Hepatocyte (in vitro differentiated cells): ENCODE data around the gene ALG9. TPM values are rescaled to one million over a fixed set of nuclear protein-coding genes. Genes with fewer than 3 reads are reported as not detected.
A peak's percentile ranks its signal among the peaks of the same experiment; 100 is the strongest.

Source experiments
- DNase-seq: peaks from one replicate; pipeline ENCODE4 v3.0.0-alpha.2; 2016; ENCODE audit warnings: low spot score
- H2AFZ ChIP-seq: fragments of 200-600 bp; sonication (generic); 2 replicates; pipeline ENCODE4 v1.6.0; 2016; ENCODE audit warnings: antibody characterized with exemption, mild to moderate bottlenecking
- H3K27ac ChIP-seq: fragments of 200-600 bp; sonication (generic); 2 replicates; pipeline ENCODE4 v1.5.1; 2016; ENCODE audit warnings: mild to moderate bottlenecking
- H3K27me3 ChIP-seq: fragments of 200-600 bp; sonication (generic); 2 replicates; pipeline ENCODE4 v1.6.1; 2016
- H3K36me3 ChIP-seq: fragments of 200-600 bp; sonication (generic); replicated peaks from 2 replicates; pipeline ENCODE4 v1.5.1; 2016; ENCODE audit warnings: low read depth; ENCODE audit not compliant: insufficient read depth
- H3K4me1 ChIP-seq: fragments of 200-600 bp; sonication (generic); 2 replicates; pipeline ENCODE4 v1.5.1; 2016; ENCODE audit warnings: mild to moderate bottlenecking, moderate library complexity; ENCODE audit not compliant: insufficient read depth
- H3K4me2 ChIP-seq: fragments of 200-600 bp; sonication (generic); 2 replicates; pipeline ENCODE4 v1.6.0; 2016
- H3K4me3 ChIP-seq: fragments of 200-600 bp; sonication (generic); 2 replicates; pipeline ENCODE4 v1.5.1; 2016; ENCODE audit warnings: mild to moderate bottlenecking
- H3K79me2 ChIP-seq: fragments of 200-600 bp; sonication (generic); 2 replicates; pipeline ENCODE4 v1.6.0; 2017; ENCODE audit warnings: mild to moderate bottlenecking
- H3K9me2 ChIP-seq: fragments of 200-600 bp; sonication (generic); replicated peaks from 2 replicates; pipeline ENCODE4 v1.6.0; 2017; ENCODE audit warnings: mild to moderate bottlenecking; ENCODE audit not compliant: insufficient read depth
- H3K9me3 ChIP-seq: fragments of 200-600 bp; sonication (generic); 2 replicates; pipeline ENCODE4 v1.5.1; 2016; ENCODE audit warnings: low read depth, mild to moderate bottlenecking
- H4K20me1 ChIP-seq: fragments of 200-600 bp; sonication (generic); 2 replicates; pipeline ENCODE4 v1.6.0; 2016; ENCODE audit warnings: mild to moderate bottlenecking; ENCODE audit not compliant: insufficient read depth, poor library complexity, severe bottlenecking
- EZH2 ChIP-seq: fragments of 200-600 bp; sonication (generic); IDR thresholded peaks from 2 replicates; pipeline ENCODE4 v1.6.1; 2016; ENCODE audit warnings: antibody characterized with exemption, mild to moderate bottlenecking, borderline replicate concordance
- EZH2phosphoT487 ChIP-seq: fragments of 200-600 bp; sonication (generic); IDR thresholded peaks from one replicate; pipeline ENCODE4 v1.6.1; 2018; ENCODE audit warnings: antibody characterized with exemption, mild to moderate bottlenecking, low read depth, moderate library complexity; ENCODE audit not compliant: unreplicated experiment, severe bottlenecking
- WGBS: methylation state at CpG from one replicate; pipeline ENCODE4 v1.1.6; 2016; ENCODE audit warnings: low lambda C conversion rate; ENCODE audit errors: missing lambda C conversion rate; 5-methylcytosine and 5-hydroxymethylcytosine counted together
- polyA plus RNA-seq: library from polyadenylated mRNA; unstranded; fragments of >200 nt; fragmentation: Nextera tagmentation; extraction: Ambion mirVana; gene quantifications from 2 replicates; pipeline ENCODE4 v1.2.1, GENCODE V29; 2016
- total RNA-seq: library from RNA; depleted of rRNA; stranded (reverse); fragments of >200 nt; gene quantifications from 2 replicates; pipeline ENCODE4 v1.2.3, GENCODE V29; 2014
- TF ChIP-seq, protein P1 (sequence below): fragments of 200-600 bp; sonication (generic); IDR thresholded peaks from 2 replicates; pipeline ENCODE4 v1.5.1; 2016; ENCODE audit warnings: antibody characterized with exemption, mild to moderate bottlenecking; ENCODE audit not compliant: poor library complexity

ALG9 gene
- total and polyA plus RNA-seq, 2 experiments from 2014 or later, result 22.6 to 52.4 TPM

DNA sequence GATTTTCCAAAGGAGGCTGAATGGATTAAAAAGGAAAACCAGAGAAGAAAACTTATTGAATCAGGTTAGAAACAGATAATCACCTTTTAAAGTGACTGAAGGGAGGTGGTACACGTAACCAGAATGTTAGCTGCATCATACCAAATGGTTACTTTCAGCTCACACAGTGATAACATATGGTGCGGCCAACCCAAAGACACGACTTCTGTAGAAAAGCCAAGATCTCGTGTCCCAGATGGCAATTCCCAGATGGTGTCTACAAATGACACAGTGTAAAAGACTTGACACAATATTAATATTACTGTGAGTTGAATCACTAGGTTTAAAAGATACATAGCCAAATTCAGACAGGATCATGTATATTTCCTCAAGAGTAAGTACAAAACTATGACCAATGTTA lies 110.3 kb downstream of the ALG9 start:
- no peak overlapping the region for H2AFZ ChIP-seq
- 92% methylated on average over 4 of the region's 4 CpGs for WGBS
- no peaks in the 10 kb centered on the region for H3K27me3 ChIP-seq
- TF ChIP-seq EZH2phosphoT487 (no peak), EZH2 (no peak)
- TF ChIP-seq, protein P1, sequence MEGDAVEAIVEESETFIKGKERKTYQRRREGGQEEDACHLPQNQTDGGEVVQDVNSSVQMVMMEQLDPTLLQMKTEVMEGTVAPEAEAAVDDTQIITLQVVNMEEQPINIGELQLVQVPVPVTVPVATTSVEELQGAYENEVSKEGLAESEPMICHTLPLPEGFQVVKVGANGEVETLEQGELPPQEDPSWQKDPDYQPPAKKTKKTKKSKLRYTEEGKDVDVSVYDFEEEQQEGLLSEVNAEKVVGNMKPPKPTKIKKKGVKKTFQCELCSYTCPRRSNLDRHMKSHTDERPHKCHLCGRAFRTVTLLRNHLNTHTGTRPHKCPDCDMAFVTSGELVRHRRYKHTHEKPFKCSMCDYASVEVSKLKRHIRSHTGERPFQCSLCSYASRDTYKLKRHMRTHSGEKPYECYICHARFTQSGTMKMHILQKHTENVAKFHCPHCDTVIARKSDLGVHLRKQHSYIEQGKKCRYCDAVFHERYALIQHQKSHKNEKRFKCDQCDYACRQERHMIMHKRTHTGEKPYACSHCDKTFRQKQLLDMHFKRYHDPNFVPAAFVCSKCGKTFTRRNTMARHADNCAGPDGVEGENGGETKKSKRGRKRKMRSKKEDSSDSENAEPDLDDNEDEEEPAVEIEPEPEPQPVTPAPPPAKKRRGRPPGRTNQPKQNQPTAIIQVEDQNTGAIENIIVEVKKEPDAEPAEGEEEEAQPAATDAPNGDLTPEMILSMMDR, result no peak
- H3K27ac ChIP-seq, result peak overlapping the region; percentile 86
- H3K4me1 ChIP-seq, result peaks cover 30% of the 10 kb centered on the region
- H3K79me2 ChIP-seq, result peaks cover 67% of the 10 kb centered on the region
- no peaks in the 10 kb centered on the region for H3K36me3 ChIP-seq
- H3K4me2 ChIP-seq, result no peak overlapping the region
- no peaks in the 10 kb centered on the region for H3K9me2 ChIP-seq
- DNase-seq, result no peak
- H4K20me1 ChIP-seq, result no peaks in the 10 kb centered on the region
- H3K9me3 ChIP-seq, result no peaks in the 10 kb centered on the region
- H3K4me3 ChIP-seq, result no peak overlapping the region

DNA sequence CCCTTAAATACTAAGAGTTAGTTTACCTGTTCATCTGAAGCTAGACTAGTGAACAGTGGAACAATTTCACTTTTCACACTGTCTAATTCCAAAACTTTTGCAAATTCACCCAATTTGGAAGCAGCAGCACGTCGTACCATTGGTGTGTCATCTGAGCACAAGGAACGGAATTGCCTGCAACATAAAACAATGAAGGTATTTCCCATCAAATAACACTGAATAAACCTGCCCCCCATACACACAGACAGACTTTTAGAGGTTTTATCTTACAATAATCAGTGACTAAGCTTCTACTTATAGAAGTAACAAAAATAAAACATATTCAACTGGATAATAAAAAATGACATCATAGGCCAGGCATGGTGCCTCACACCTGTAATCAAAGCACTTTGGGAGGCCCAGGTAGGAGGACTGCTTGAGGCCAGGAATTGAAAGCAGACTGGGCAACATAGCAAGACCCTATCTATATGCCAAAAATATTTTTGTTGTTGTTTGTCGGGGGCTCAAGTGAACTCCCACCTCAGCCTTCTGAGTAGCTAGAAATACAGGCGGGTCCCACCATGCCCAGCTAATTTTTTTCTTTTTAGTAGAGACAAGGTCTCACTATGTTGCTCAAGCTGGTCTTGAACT lies 111.5 kb downstream of the ALG9 start:
- 64% methylated on average over 5 of the region's 5 CpGs for WGBS
- no peak overlapping the region for H2AFZ ChIP-seq
- no peaks in the 10 kb centered on the region for H3K9me3 ChIP-seq
- peaks cover 33% of the 10 kb centered on the region for H3K4me1 ChIP-seq
- H3K27ac ChIP-seq, result peak overlapping the region; percentile 86
- no peak for TF ChIP-seq EZH2
- no peak for TF ChIP-seq EZH2phosphoT487
- TF ChIP-seq, protein P1, result no peak
- no peaks in the 10 kb centered on the region for H3K9me2 ChIP-seq
- no peaks in the 10 kb centered on the region for H3K27me3 ChIP-seq
- no peaks in the 10 kb centered on the region for H4K20me1 ChIP-seq
- H3K36me3 ChIP-seq, result no peaks in the 10 kb centered on the region
- H3K79me2 ChIP-seq, result peaks cover 56% of the 10 kb centered on the region
- H3K4me3 ChIP-seq, result no peak overlapping the region
- DNase-seq, result no peak
- peak overlapping the region; percentile 56 for H3K4me2 ChIP-seq

DNA sequence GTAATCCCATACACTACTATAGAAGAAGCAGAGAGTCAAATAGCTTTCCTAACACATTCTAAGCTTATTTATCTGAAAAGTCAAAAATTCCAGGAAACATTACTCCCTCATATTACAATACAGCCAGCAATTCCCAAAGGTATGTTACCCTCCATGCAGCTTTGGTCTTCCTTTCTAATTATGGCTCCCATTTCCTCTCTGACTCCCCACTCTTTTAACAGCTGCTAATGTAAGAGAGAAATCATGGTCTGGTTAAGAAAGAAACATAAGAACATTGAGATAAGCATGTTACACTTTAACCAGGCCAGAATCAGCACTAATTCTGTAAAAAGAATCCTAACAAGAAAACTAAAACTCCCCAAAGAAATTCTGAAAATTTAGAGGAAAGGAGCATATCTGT lies 112.0 kb downstream of the ALG9 start:
- no peak overlapping the region for H3K4me3 ChIP-seq
- H3K79me2 ChIP-seq, result peaks cover 55% of the 10 kb centered on the region
- no peaks in the 10 kb centered on the region for H4K20me1 ChIP-seq
- no peaks in the 10 kb centered on the region for H3K9me3 ChIP-seq
- peaks cover 29% of the 10 kb centered on the region for H3K4me1 ChIP-seq
- no peak for DNase-seq
- H2AFZ ChIP-seq, result no peak overlapping the region
- no peaks in the 10 kb centered on the region for H3K36me3 ChIP-seq
- no peaks in the 10 kb centered on the region for H3K9me2 ChIP-seq
- H3K27me3 ChIP-seq, result no peaks in the 10 kb centered on the region
- no peak for TF ChIP-seq EZH2
- TF ChIP-seq, protein P1, result no peak
- no peak for TF ChIP-seq EZH2phosphoT487
- peak overlapping the region; percentile 56 for H3K4me2 ChIP-seq
- peak overlapping the region; percentile 86 for H3K27ac ChIP-seq
